K562 (cell line): ENCODE measurements around the gene OR2F2. TPM values are rescaled to one million over a fixed set of nuclear protein-coding genes. Genes with fewer than 3 reads are reported as not detected.
A peak's percentile ranks its signal among the peaks of the same experiment; 100 is the strongest.

ENCODE experiments used
- ATAC-seq: fragments of 200-7000 bp; cut with Tn5 transposase; 3 replicates; pipeline ENCODE4 v1.9.1; 2020; ENCODE audit warnings: moderate library complexity
- BruUV-seq: library from RNA; stranded (reverse); fragments of 400-500 nt; replicated peaks from 2 replicates; lab custom pipeline; 2021; lab: Mats Ljungman, UMichigan
- CTCF ChIA-PET: fragments of 300-600 bp; formaldehyde crosslinking; extraction: SDS; loops from one replicate; lab custom pipeline; 2021; ENCODE audit warnings: low intra/inter-chr PET ratio; lab: Yijun Ruan, JAX
- POLR2A ChIA-PET: fragments of 300-600, 350-650 bp; sonication (Branson Sonifier 250); formaldehyde crosslinking; extraction: SDS; loops from one replicate; lab custom pipeline; 2021; ENCODE audit warnings: antibody characterized with exemption, inconsistent platforms; lab: Yijun Ruan, JAX
- DNase-seq, 4 experiments: peaks; one replicate each; pipeline versions ENCODE4 v3.0.0 to v3.0.0-alpha.2; 2011 to 2018; ENCODE audit warnings: low spot score in 3 of 4, mixed read lengths in 3 of 4; ENCODE audit errors: extremely low read depth in 1 of 4
- FAIRE-seq: peaks from 2 replicates; lab custom pipeline; 2011; peaks lifted over from hg19 to GRCh38; lab: Jason Lieb, UNC
- H2AFZ ChIP-seq: 2 replicates; pipeline ENCODE4 v1.6.0; 2011; ENCODE audit warnings: low read depth, low read length, control low read depth, inconsistent platforms
- H3K27ac ChIP-seq: fragments of 200-600 bp; 3 replicates; pipeline ENCODE4 v1.8.0; 2011; ENCODE audit warnings: low read depth, mild to moderate bottlenecking, control low read depth, inconsistent platforms, low read length, moderate library complexity, mixed read lengths; ENCODE audit errors: extremely low read depth
- H3K27me3 ChIP-seq, 2 experiments: fragments of 300-600 bp in 1 of 2; 2 replicates in 1 of 2; 3 replicates in 1 of 2; pipeline versions ENCODE4 v1.6.0 to v1.8.0; 2011; ENCODE audit warnings: inconsistent platforms in 2 of 2, low read length in 2 of 2, mild to moderate bottlenecking in 1 of 2, mixed read lengths in 1 of 2, moderate library complexity in 1 of 2; ENCODE audit not compliant: control insufficient read depth in 2 of 2, insufficient read depth in 2 of 2
- H3K36me3 ChIP-seq: fragments of 300-600 bp; 3 replicates; pipeline ENCODE4 v1.8.0; 2011; ENCODE audit warnings: mild to moderate bottlenecking, low read length, inconsistent platforms; ENCODE audit not compliant: control insufficient read depth, insufficient read depth
- H3K4me1 ChIP-seq, 2 experiments: fragments of 200-600 bp in 1 of 2; replicated peaks in 1 of 2; 2 replicates in 1 of 2; 3 replicates in 1 of 2; pipeline versions ENCODE4 v1.5.1 to v1.8.0; 2011; ENCODE audit warnings: inconsistent platforms in 2 of 2, low read length in 2 of 2, mild to moderate bottlenecking in 1 of 2, mixed read lengths in 1 of 2, moderate library complexity in 1 of 2; ENCODE audit not compliant: control insufficient read depth in 2 of 2, insufficient read depth in 2 of 2
- H3K4me2 ChIP-seq: 2 replicates; pipeline ENCODE4 v1.6.1; 2011; ENCODE audit warnings: low read length, control low read depth, inconsistent platforms, mixed read lengths; ENCODE audit not compliant: insufficient read depth
- H3K4me3 ChIP-seq: fragments of 200-600 bp; sonication (generic), shearing (Covaris generic); 2 replicates; pipeline ENCODE4 v1.5.1; 2016; ENCODE audit warnings: control low read depth, inconsistent platforms
- H3K79me2 ChIP-seq: fragments of 200-600 bp; 3 replicates; pipeline ENCODE4 v1.8.0; 2011; ENCODE audit warnings: low read length, inconsistent platforms; ENCODE audit not compliant: control insufficient read depth, insufficient read depth
- H3K9ac ChIP-seq, 2 experiments: 2 replicates each; pipeline versions ENCODE4 v1.6.0 to v1.6.1; 2011; ENCODE audit warnings: low read depth in 2 of 2, low read length in 2 of 2, control low read depth in 1 of 2, inconsistent platforms in 1 of 2, mild to moderate bottlenecking in 1 of 2, mixed read lengths in 1 of 2; ENCODE audit not compliant: insufficient read depth in 1 of 2
- H3K9me1 ChIP-seq: one replicate; pipeline ENCODE4 v1.6.0; 2011; ENCODE audit warnings: inconsistent platforms, mild to moderate bottlenecking, low read length, moderate library complexity; ENCODE audit not compliant: control insufficient read depth, insufficient read depth
- H3K9me3 ChIP-seq: replicated peaks from 2 replicates; pipeline ENCODE4 v1.5.1; 2011; ENCODE audit warnings: low read depth, low read length, inconsistent platforms; ENCODE audit not compliant: control insufficient read depth, insufficient read depth
- H4K20me1 ChIP-seq: replicated peaks from 2 replicates; pipeline ENCODE4 v1.6.1; 2011; ENCODE audit warnings: low read length, inconsistent platforms, mixed read lengths; ENCODE audit not compliant: control insufficient read depth, insufficient read depth
- CC2D1A ChIP-seq: fragments of 450-650 bp; IDR thresholded peaks from 2 replicates; pipeline ENCODE4 v1.6.1; 2017; ENCODE audit warnings: mild to moderate bottlenecking
- CREBBP ChIP-seq: IDR thresholded peaks from one replicate; pipeline ENCODE4 v1.6.1; 2012; ENCODE audit warnings: low read depth, mild to moderate bottlenecking, control low read depth, inconsistent platforms, low read length
- DLX4 ChIP-seq: fragments of 250-450 bp; sonication (Bioruptor Pico); IDR thresholded peaks from 2 replicates; pipeline ENCODE4 v1.6.1; 2021; ENCODE audit warnings: mild to moderate bottlenecking
- ELF2 ChIP-seq: fragments of 250-450 bp; sonication (Bioruptor Pico); IDR thresholded peaks from 2 replicates; pipeline ENCODE4 v1.5.0; 2021; ENCODE audit warnings: mild to moderate bottlenecking
- FOXP4 ChIP-seq: sonication (generic); formaldehyde crosslinking; IDR thresholded peaks from 2 replicates; pipeline ENCODE4 v1.8.0; 2022; ENCODE audit warnings: mild to moderate bottlenecking, missing genetic modification reagents, borderline replicate concordance
- HNRNPH1 ChIP-seq: fragments of 200-400 bp; formaldehyde crosslinking; optimal IDR thresholded peaks from 2 replicates; pipeline ENCODE3; 2017; ENCODE audit warnings: low read depth, mild to moderate bottlenecking, low read length, moderate library complexity
- HOMEZ ChIP-seq: fragments of 250-450 bp; sonication (Bioruptor Pico); IDR thresholded peaks from 2 replicates; pipeline ENCODE4 v1.4.0; 2020; ENCODE audit warnings: mild to moderate bottlenecking, moderate library complexity
- NR3C1 ChIP-seq: sonication (generic); formaldehyde crosslinking; IDR thresholded peaks from 2 replicates; pipeline ENCODE4 v1.8.1; 2022; ENCODE audit warnings: missing genetic modification reagents
- ZSCAN29 ChIP-seq: fragments of 450-650 bp; IDR thresholded peaks from 2 replicates; pipeline ENCODE4 v1.6.1; 2017
- WGBS: fragments of 100-300 bp; shearing (Covaris generic); methylation state at CpG from one replicate; pipeline ENCODE4 v1.1.6; 2016; ENCODE audit warnings: low coverage, mixed read lengths; ENCODE audit not compliant: insufficient coverage; ENCODE audit errors: missing lambda C conversion rate; 5-methylcytosine and 5-hydroxymethylcytosine counted together
- in situ Hi-C: fragments of 300-500 bp; cut with MboI; formaldehyde crosslinking; loops from 4 replicates; pipeline ENCODE4 v1.15.0; 2018; ENCODE audit warnings: inconsistent platforms, mixed read lengths
- intact Hi-C: fragments of 100-400 bp; cut with micrococcal nuclease; formaldehyde crosslinking; loops from 2 replicates; pipeline ENCODE4 v1.14.2; 2022
- polyA plus RNA-seq, 8 experiments: library from polyadenylated mRNA; depleted of rRNA in 4 of 8; stranded (reverse) in 5 of 8; unstranded in 3 of 8; fragments of >200 nt; fragmentation: Nextera tagmentation in 2 of 8; fragmentation: Illumina TruSeq in 1 of 8; extraction: Ambion mirVana in 2 of 8; extraction: Trizol in 1 of 8; gene quantifications; 2 replicates each; pipeline versions ENCODE4 v1.2.1 to v1.2.3, GENCODE V29; 2011 to 2014; ENCODE audit warnings: inconsistent platforms in 1 of 8, missing spikeins in 1 of 8
- total RNA-seq, 7 experiments: library from RNA; depleted of rRNA in 6 of 7; stranded (reverse); fragments of >200 nt in 6 of 7; fragmentation: Illumina TruSeq in 2 of 7; extraction: Trizol in 2 of 7; gene quantifications; 2 replicates each; pipeline versions ENCODE4 v1.2.1 to v1.2.3, GENCODE V29; 2011 to 2021; ENCODE audit warnings: low replicate concordance in 1 of 7
- TF ChIP-seq, protein P1 (sequence below): fragments of 450-650 bp; formaldehyde crosslinking; IDR thresholded peaks from 2 replicates; pipeline ENCODE4 v1.4.0; 2020; ENCODE audit warnings: mild to moderate bottlenecking, moderate library complexity
- TF ChIP-seq, protein P2 (sequence below): fragments of 250-450 bp; sonication (Bioruptor Pico); IDR thresholded peaks from 2 replicates; pipeline ENCODE4 v1.4.0; 2020; ENCODE audit warnings: mild to moderate bottlenecking

OR2F2 gene
- total and polyA plus RNA-seq, 9 of the 15 experiments (the other 6 are each of a cell fraction or from before 2014, with no cell fraction given) = not detected

GRCh38 chr7:143973870-143974416 is 38.9 kb downstream of the OR2F2 start:
- H3K4me3 ChIP-seq = no peak overlapping the region
- in situ Hi-C loops = no loop called here
- peak overlapping the region; percentile 32 for H2AFZ ChIP-seq
- BruUV-seq = no TSS peak
- no peaks in the 10 kb centered on the region for H3K9me1 ChIP-seq
- CTCF ChIA-PET = no interaction called here
- TF ChIP-seq CREBBP (no peak), HOMEZ (no peak), DLX4 (CRISPR knock-in tag) (no peak), FOXP4 (CRISPR knock-in tag) (no peak), HNRNPH1 (no peak), ZSCAN29 (no peak), ELF2 (CRISPR knock-in tag) (no peak), NR3C1 (CRISPR knock-in tag) (no peak), CC2D1A (no peak)
- TF ChIP-seq, protein P1, sequence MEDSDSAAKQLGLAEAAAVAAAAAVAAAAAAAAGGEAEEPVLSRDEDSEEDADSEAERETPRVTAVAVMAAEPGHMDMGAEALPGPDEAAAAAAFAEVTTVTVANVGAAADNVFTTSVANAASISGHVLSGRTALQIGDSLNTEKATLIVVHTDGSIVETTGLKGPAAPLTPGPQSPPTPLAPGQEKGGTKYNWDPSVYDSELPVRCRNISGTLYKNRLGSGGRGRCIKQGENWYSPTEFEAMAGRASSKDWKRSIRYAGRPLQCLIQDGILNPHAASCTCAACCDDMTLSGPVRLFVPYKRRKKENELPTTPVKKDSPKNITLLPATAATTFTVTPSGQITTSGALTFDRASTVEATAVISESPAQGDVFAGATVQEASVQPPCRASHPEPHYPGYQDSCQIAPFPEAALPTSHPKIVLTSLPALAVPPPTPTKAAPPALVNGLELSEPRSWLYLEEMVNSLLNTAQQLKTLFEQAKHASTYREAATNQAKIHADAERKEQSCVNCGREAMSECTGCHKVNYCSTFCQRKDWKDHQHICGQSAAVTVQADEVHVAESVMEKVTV (CRISPR knock-in tag) = no peak
- TF ChIP-seq, protein P2, sequence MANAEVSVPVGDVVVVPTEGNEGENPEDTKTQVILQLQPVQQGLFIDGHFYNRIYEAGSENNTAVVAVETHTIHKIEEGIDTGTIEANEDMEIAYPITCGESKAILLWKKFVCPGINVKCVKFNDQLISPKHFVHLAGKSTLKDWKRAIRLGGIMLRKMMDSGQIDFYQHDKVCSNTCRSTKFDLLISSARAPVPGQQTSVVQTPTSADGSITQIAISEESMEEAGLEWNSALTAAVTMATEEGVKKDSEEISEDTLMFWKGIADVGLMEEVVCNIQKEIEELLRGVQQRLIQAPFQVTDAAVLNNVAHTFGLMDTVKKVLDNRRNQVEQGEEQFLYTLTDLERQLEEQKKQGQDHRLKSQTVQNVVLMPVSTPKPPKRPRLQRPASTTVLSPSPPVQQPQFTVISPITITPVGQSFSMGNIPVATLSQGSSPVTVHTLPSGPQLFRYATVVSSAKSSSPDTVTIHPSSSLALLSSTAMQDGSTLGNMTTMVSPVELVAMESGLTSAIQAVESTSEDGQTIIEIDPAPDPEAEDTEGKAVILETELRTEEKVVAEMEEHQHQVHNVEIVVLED (CRISPR knock-in tag) = no peak
- TF ChIP-seq, all 486 proteins: peak for 0
- Histone ChIP-seq H3K27ac (peak overlapping the region; percentile 34; the same call in 2 of the 3 replicates), H3K9ac (no peak overlapping the region), H3K36me3 (no peaks in the 10 kb centered on the region; the same call in 2 of the 3 replicates), H3K4me2 (no peak overlapping the region), H3K79me2 (no peaks in the 10 kb centered on the region), H3K4me1 (peaks cover 0 to 10% of the 10 kb centered on the region in 2 experiments; a peak in 2 of 5 replicates), H3K27me3 (no peaks in the 10 kb centered on the region), H4K20me1 (no peaks in the 10 kb centered on the region), H3K9me3 (no peaks in the 10 kb centered on the region)
- DNase-seq = peak in 1 of 4 experiments; percentile 58
- peak; percentile 77 for ATAC-seq
- no peak for FAIRE-seq
- POLR2A ChIA-PET = interaction anchor here (0.7 to 1.3 kb wide), 5 partner anchors 9 to 461 kb away, joined by 3 to 4 read pairs (median 3); partner anchors contain the start of gene TCAF1
- 2% methylated on average over 4 of the region's 4 CpGs for WGBS
- intact Hi-C loops = loop anchor here (5.0 kb wide), 1 partner anchor 47 kb away; no protein-coding TSS in a partner anchor
